ENCODE data around the gene POLG2. TPM values are rescaled to one million over a fixed set of nuclear protein-coding genes. Genes with fewer than 3 reads are reported as not detected.

The POLG2 gene
- total and polyA plus RNA-seq, 2 of the 8 experiments (the other 6 are each of a cell fraction or from before 2014, with no cell fraction given), result 9.7 to 34.3 TPM

DNA sequence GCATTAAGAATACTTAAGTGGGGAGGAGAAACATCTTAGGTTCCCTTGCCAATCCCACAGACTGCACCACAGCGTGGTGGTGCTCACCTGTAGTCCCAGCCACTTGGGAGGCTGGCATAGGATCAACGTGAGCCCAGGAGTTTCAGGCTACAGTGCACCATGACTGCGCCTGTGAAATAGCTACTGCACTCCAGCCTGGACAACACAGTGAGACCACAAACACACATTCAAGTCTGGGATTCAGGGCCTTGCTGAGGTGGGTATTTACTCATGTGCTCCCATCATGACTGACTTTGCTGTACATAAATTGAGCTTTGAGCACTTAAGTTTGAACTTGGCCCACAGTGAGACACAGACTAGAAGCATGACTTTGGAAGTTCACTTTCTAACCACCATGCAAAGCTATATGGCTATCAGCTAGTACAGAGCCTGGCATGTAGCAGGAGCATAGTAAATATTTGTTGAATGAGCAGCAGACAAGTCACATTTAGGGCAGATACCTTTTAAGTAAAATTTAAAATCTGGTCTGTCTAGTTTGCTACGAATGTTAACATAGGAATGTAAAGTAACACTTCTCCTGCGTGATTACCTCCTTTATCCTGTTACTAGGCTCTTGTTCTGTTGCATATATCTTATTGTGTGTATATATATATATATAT is 43.4 kb upstream of the POLG2 start:
- WGBS, 2 experiments (ENCODE audit: extremely low coverage in 1 of 2, insufficient coverage in 1 of 2, insufficient read length in 1 of 2, insufficient replicate concordance in 2 of 2, low coverage in 1 of 2, low lambda C conversion rate in 2 of 2, missing lambda C conversion rate in 1 of 2), result 88% methylated on average over 5 of the region's 5 CpGs; no CpG with 5 or more reads in 1 of the 2 experiments
- H2AK5ac ChIP-seq (ENCODE audit: low read depth, low read length), result no peak overlapping the region
- H3K79me1 ChIP-seq (ENCODE audit: low read depth, low read length), result no peaks in the 10 kb centered on the region
- H3K4me1 ChIP-seq (replicated peaks in 1 of 4; ENCODE audit: control insufficient read depth in 3 of 4, insufficient read depth in 4 of 4, low read length in 3 of 4), result no peaks in the 10 kb centered on the region
- no peaks in the 10 kb centered on the region for H3K27me3 ChIP-seq (replicated peaks in 1 of 4; ENCODE audit: control insufficient read depth in 3 of 4, extremely low read depth in 1 of 4, insufficient read depth in 3 of 4, low read length in 3 of 4)
- H3K79me2 ChIP-seq (ENCODE audit: control insufficient read depth in 1 of 2, insufficient read depth in 2 of 2, low read length in 2 of 2), result no peaks in the 10 kb centered on the region
- no peak overlapping the region for H2AFZ ChIP-seq (ENCODE audit: low read length)
- H3K14ac ChIP-seq (ENCODE audit: insufficient read length), result no peak overlapping the region
- H3K9me3 ChIP-seq (ENCODE audit: insufficient read depth in 2 of 2, low read depth in 1 of 2, low read length in 1 of 2), result no peaks in the 10 kb centered on the region
- H3K4ac ChIP-seq (replicated peaks; ENCODE audit: insufficient read length, low read depth, low read length), result no peak overlapping the region
- ChIA-PET POLR2A (ENCODE audit: partially characterized antibody) (interaction anchor here (0.6 to 8.5 kb wide), 8 partner anchors 8 to 90 kb away, joined by 3 to 75 read pairs (median 3); partner anchors contain the start of genes CEP95 and DDX5), CTCF (ENCODE audit: partially characterized antibody) (interaction anchor here (0.6 to 1.5 kb wide), 4 partner anchors 15 to 1794 kb away, joined by 3 read pairs; no protein-coding TSS in a partner anchor)
- no peak overlapping the region for H3K4me2 ChIP-seq (ENCODE audit: insufficient read depth in 1 of 2, low read depth in 2 of 2, low read length in 2 of 2)
- H2BK120ac ChIP-seq (replicated peaks; ENCODE audit: low read depth, low read length), result no peak overlapping the region
- H2BK20ac ChIP-seq (ENCODE audit: low read length), result no peak overlapping the region
- H3K36me3 ChIP-seq (ENCODE audit: control insufficient read depth in 2 of 4, insufficient read depth in 4 of 4, low read length in 3 of 4), result peaks cover 11 to 51% (median 17%) of the 10 kb centered on the region in 4 experiments; a peak in 7 of 8 replicates
- H4K20me1 ChIP-seq (replicated peaks in 1 of 2; ENCODE audit: control insufficient read depth in 1 of 2, insufficient read depth in 2 of 2, low read length in 2 of 2), result peaks cover 0 to 2% of the 10 kb centered on the region in 2 experiments
- TF ChIP-seq TBP (IDR thresholded peaks at IDR 0.05; ENCODE audit: low read depth, low read length) (no peak), POLR2A (IDR thresholded peaks at IDR 0.05; ENCODE audit: control extremely low read depth in 1 of 2, low read depth in 2 of 2, low read length in 2 of 2) (0 out of 3 replicates have a peak, but pooled peaks of 1 of the 2 experiments have one; percentile 26), POLR2AphosphoS5 (IDR thresholded peaks at IDR 0.05; ENCODE audit: low read depth, low read length) (0 out of 2 replicates have a peak, but pooled peaks have one; percentile 29)
- no peak overlapping the region for H3K4me3 ChIP-seq (ENCODE audit: extremely low read depth in 1 of 4, insufficient read depth in 2 of 4, low read depth in 3 of 4, low read length in 4 of 4)
- no peak overlapping the region for H2BK12ac ChIP-seq (ENCODE audit: low read depth, low read length)
- H4K8ac ChIP-seq (ENCODE audit: extremely low read depth, insufficient read depth, low read length), result no peak overlapping the region
- FAIRE-seq (no peak), DNase-seq (ENCODE audit: low read depth in 1 of 2, low spot score in 2 of 2) (no peak)
- no peaks in the 10 kb centered on the region for H3K23me2 ChIP-seq (ENCODE audit: low read depth, low read length)
- H4K91ac ChIP-seq (replicated peaks; ENCODE audit: insufficient read length, low read length), result no peak overlapping the region
- no peak overlapping the region for H3K56ac ChIP-seq (replicated peaks; ENCODE audit: insufficient read length, low read depth, low read length)
- H3K9ac ChIP-seq (replicated peaks in 1 of 4; ENCODE audit: extremely low read depth in 1 of 4, low read depth in 3 of 4, low read length in 3 of 4), result no peak overlapping the region
- H3K23ac ChIP-seq (ENCODE audit: insufficient read length), result no peak overlapping the region
- H4K5ac ChIP-seq (ENCODE audit: insufficient read length, low read depth, low read length), result no peak overlapping the region
- H3K18ac ChIP-seq (ENCODE audit: extremely low read depth, low read length), result no peak overlapping the region
- H2BK5ac ChIP-seq (ENCODE audit: low read depth, low read length), result no peak overlapping the region
- no peak overlapping the region for H3K27ac ChIP-seq (ENCODE audit: low read depth, low read length)
- no peak overlapping the region for H2BK15ac ChIP-seq (ENCODE audit: low read length)
